B cell (primary cell): ENCODE results near the gene MUC21. TPM values are rescaled to one million over a fixed set of nuclear protein-coding genes. Genes with fewer than 3 reads are reported as not detected.

Experiments used
- ATAC-seq: fragments of 200-7000 bp; cut with Tn5 transposase; one replicate; pipeline ENCODE4 v1.10.0; 2021; ENCODE audit warnings: low read depth, mild to moderate bottlenecking, moderate number of reproducible peaks, moderate library complexity
- CTCF ChIA-PET: fragments of 350-600 bp; sonication (Branson Sonifier 250); formaldehyde crosslinking; loops from one replicate; lab custom pipeline; 2021; ENCODE audit warnings: antibody characterized with exemption, inconsistent platforms; lab: Charles Lee
- POLR2A ChIA-PET: fragments of 350-600 bp; sonication (Branson Sonifier 250); formaldehyde crosslinking; loops from one replicate; lab custom pipeline; 2021; ENCODE audit warnings: antibody characterized with exemption; lab: Charles Lee
- DNase-seq: peaks from one replicate; pipeline ENCODE4 v3.0.0; 2013
- H2AFZ ChIP-seq: 2 replicates; pipeline ENCODE4 v1.6.1; 2012; ENCODE audit warnings: mild to moderate bottlenecking, low read depth, low read length; ENCODE audit not compliant: insufficient read depth, poor library complexity, severe bottlenecking
- H3K27ac ChIP-seq, 2 donors: 1 replicate in 1 of 2; 2 replicates in 1 of 2; pipeline ENCODE4 v1.5.1; 2012 to 2013; ENCODE audit warnings: low read length in 2 of 2, mild to moderate bottlenecking in 2 of 2, moderate library complexity in 1 of 2
- H3K27me3 ChIP-seq, 4 experiments: fragments of 200-600 bp in 1 of 4; sonication (generic) in 1 of 4; replicated peaks in 1 of 4; 1 replicate in 2 of 4; 2 replicates in 2 of 4; pipeline versions ENCODE4 v1.6.1 to v1.7.0; 2013 to 2016; ENCODE audit warnings: low read length in 3 of 4, mild to moderate bottlenecking in 2 of 4, mixed read lengths in 1 of 4, moderate library complexity in 1 of 4; ENCODE audit not compliant: insufficient read depth in 4 of 4, control insufficient read depth in 3 of 4; ENCODE audit errors: control extremely low read depth in 1 of 4
- H3K36me3 ChIP-seq, 2 experiments: replicated peaks in 1 of 2; 1 replicate in 1 of 2; 2 replicates in 1 of 2; pipeline versions ENCODE4 v1.6.1 to v1.7.1; 2013; ENCODE audit warnings: low read length in 1 of 2; ENCODE audit not compliant: insufficient read depth in 2 of 2, control insufficient read depth in 1 of 2; ENCODE audit errors: control extremely low read depth in 1 of 2, extremely low read depth in 1 of 2
- H3K4me1 ChIP-seq, 2 donors: fragments of 200-600 bp in 1 of 2; sonication (generic) in 1 of 2; 1 replicate in 1 of 2; 2 replicates in 1 of 2; pipeline versions ENCODE4 v1.5.1 to v1.6.1; 2013 to 2017; ENCODE audit warnings: low read length in 2 of 2; ENCODE audit not compliant: control insufficient read depth in 2 of 2, insufficient read depth in 2 of 2
- H3K4me2 ChIP-seq: replicated peaks from 2 replicates; pipeline ENCODE3; 2012; ENCODE audit warnings: mild to moderate bottlenecking, low read depth, low read length; ENCODE audit not compliant: poor library complexity, severe bottlenecking
- H3K4me3 ChIP-seq, 5 experiments: fragments of 200-600 bp in 1 of 5; sonication (generic) in 1 of 5; 1 replicate in 3 of 5; 2 replicates in 2 of 5; pipeline versions ENCODE4 v1.5.1 to v1.7.0; 2011 to 2016; ENCODE audit warnings: low read length in 4 of 5, mild to moderate bottlenecking in 4 of 5, low read depth in 2 of 5, control low read depth in 1 of 5, moderate library complexity in 1 of 5; ENCODE audit not compliant: insufficient read depth in 1 of 5; ENCODE audit errors: control extremely low read depth in 1 of 5, extremely low read depth in 1 of 5
- H3K79me2 ChIP-seq: fragments of 200-600 bp; sonication (generic); one replicate; pipeline ENCODE4 v1.6.0; 2016; ENCODE audit warnings: low read length; ENCODE audit not compliant: control insufficient read depth, insufficient read depth
- H3K9ac ChIP-seq: fragments of 200-600 bp; sonication (generic); 2 replicates; pipeline ENCODE4 v1.6.1; 2017; ENCODE audit warnings: mild to moderate bottlenecking, low read length, moderate library complexity
- H3K9me3 ChIP-seq, 3 donors: one replicate each; pipeline versions ENCODE4 v1.6.1 to v1.7.1; 2013; ENCODE audit warnings: low read length in 2 of 3; ENCODE audit not compliant: control insufficient read depth in 2 of 3, insufficient read depth in 1 of 3; ENCODE audit errors: control extremely low read depth in 1 of 3
- H4K20me1 ChIP-seq: 2 replicates; pipeline ENCODE4 v1.6.0; 2012; ENCODE audit warnings: mild to moderate bottlenecking, low read length; ENCODE audit not compliant: insufficient read depth, control insufficient read depth, poor library complexity, severe bottlenecking
- H3K27ac Mint-ChIP-seq: one replicate; pipeline ENCODE4 v1.8.0; 2021; ENCODE audit warnings: mixed read lengths
- H3K27me3 Mint-ChIP-seq: one replicate; pipeline ENCODE4 v1.8.0; 2021; ENCODE audit warnings: mixed read lengths
- H3K4me1 Mint-ChIP-seq: one replicate; pipeline ENCODE4 v1.8.0; 2021; ENCODE audit warnings: mixed read lengths
- H3K4me3 Mint-ChIP-seq: one replicate; pipeline ENCODE4 v1.8.0; 2021; ENCODE audit warnings: mixed read lengths
- H3K9me3 Mint-ChIP-seq: one replicate; pipeline ENCODE4 v1.8.0; 2022; ENCODE audit warnings: mixed read lengths; ENCODE audit not compliant: insufficient read depth
- CTCF ChIP-seq: fragments of 200-600 bp; IDR thresholded peaks from one replicate; pipeline ENCODE4 v1.8.0; 2022; ENCODE audit warnings: antibody characterized with exemption, mild to moderate bottlenecking
- EZH2 ChIP-seq: IDR thresholded peaks from 2 replicates; pipeline ENCODE4 v1.6.1; 2012; ENCODE audit warnings: borderline replicate concordance, low read depth, mild to moderate bottlenecking, moderate library complexity, low read length; ENCODE audit not compliant: insufficient read depth, poor library complexity, severe bottlenecking
- WGBS: methylation state at CpG from one replicate; pipeline ENCODE4 v1.1.5; 2013; ENCODE audit warnings: missing lambda C conversion rate; ENCODE audit not compliant: insufficient coverage; 5-methylcytosine and 5-hydroxymethylcytosine counted together
- intact Hi-C: fragments of 100-400 bp; cut with micrococcal nuclease; formaldehyde crosslinking; loops from one replicate; pipeline ENCODE4 v1.10.0; 2022
- polyA plus RNA-seq: library from polyadenylated mRNA; depleted of rRNA; stranded (reverse); fragments of >200 nt; gene quantifications from 2 replicates; pipeline ENCODE4 v1.2.3, GENCODE V29; 2012
- total RNA-seq, 2 donors: library from RNA; stranded (reverse); fragments of 120-200 nt in 1 of 2; gene quantifications; 1 replicate in 1 of 2; 2 replicates in 1 of 2; pipeline versions ENCODE4 v1.2.3 to v1.2.4, GENCODE V29; 2013 to 2022

Gene MUC21
- total and polyA plus RNA-seq, 2 donors (not counting 1 experiment from before 2014, with no cell fraction given), result not detected

GRCh38 chr6:30979690-30980089 lies 3.8 kb upstream of the MUC21 start:
- H3K9me3 Mint-ChIP-seq, result no peaks in the 10 kb centered on the region
- Histone ChIP-seq H3K9ac (no peak overlapping the region), H3K27ac (no peak overlapping the region), H4K20me1 (no peaks in the 10 kb centered on the region), H3K36me3 (no peaks in the 10 kb centered on the region), H3K4me2 (no peak overlapping the region), H3K79me2 (no peaks in the 10 kb centered on the region), H3K9me3 (no peaks in the 10 kb centered on the region), H3K4me3 (no peak overlapping the region), H3K4me1 (peaks cover 0 to 6% of the 10 kb centered on the region in 2 donors), H2AFZ (no peak overlapping the region), H3K27me3 (peaks cover 0 to 22% (median 6%) of the 10 kb centered on the region in 4 experiments)
- 100% methylated on average over 2 of the region's 4 CpGs for WGBS
- peaks cover 7% of the 10 kb centered on the region for H3K4me1 Mint-ChIP-seq
- ChIA-PET POLR2A (no interaction called here), CTCF (no interaction called here)
- ATAC-seq (no peak), DNase-seq (no peak)
- no peak for TF ChIP-seq CTCF
- no peak for TF ChIP-seq EZH2
- intact Hi-C loops, result no loop called here
- peaks cover 42% of the 10 kb centered on the region for H3K27me3 Mint-ChIP-seq
- H3K4me3 Mint-ChIP-seq, result no peak overlapping the region
- H3K27ac Mint-ChIP-seq, result no peak overlapping the region

GRCh38 chr6:30981942-30982772 lies 1.4 kb upstream of the MUC21 start:
- CTCF ChIA-PET, result interaction anchor here (0.9 to 1.4 kb wide), 2 partner anchors 9 to 98 kb away, joined by 3 to 4 read pairs; no protein-coding TSS in a partner anchor

More at GRCh38 chr6:30981942-30982772, 1.4 kb upstream of the MUC21 start:
- Histone ChIP-seq H3K27me3 (peaks cover 0 to 22% (median 6%) of the 10 kb centered on the region in 4 experiments), H2AFZ (no peak overlapping the region), H3K27ac (no peak overlapping the region), H3K4me3 (no peak overlapping the region), H3K79me2 (no peaks in the 10 kb centered on the region), H3K9me3 (no peaks in the 10 kb centered on the region), H3K9ac (no peak overlapping the region), H3K4me1 (peaks cover 0 to 6% of the 10 kb centered on the region in 2 donors), H3K4me2 (no peak overlapping the region), H4K20me1 (no peaks in the 10 kb centered on the region), H3K36me3 (no peaks in the 10 kb centered on the region)
- DNase-seq, result no peak
- Mint-ChIP-seq H3K27me3 (peaks cover 51% of the 10 kb centered on the region), H3K4me1 (peaks cover 7% of the 10 kb centered on the region), H3K4me3 (no peak overlapping the region), H3K27ac (no peak overlapping the region), H3K9me3 (no peaks in the 10 kb centered on the region)
- 39% methylated on average over 10 of the region's 13 CpGs for WGBS
- TF ChIP-seq CTCF, result no peak
- no peak for TF ChIP-seq EZH2
- intact Hi-C loops, result no loop called here
- ATAC-seq, result no peak
- POLR2A ChIA-PET, result no interaction called here
